ENCODE data around the gene HDHD3.

GRCh38 chr9:113352411-113352810 lies 24.4 kb downstream of the HDHD3 start:
- no peak for TF ChIP-seq POLR2A (IDR thresholded peaks at IDR 0.05)
- TF ChIP-seq CTCF (IDR thresholded peaks at IDR 0.05), result no peak
